ENCODE results near the gene SH3BP5L. TPM values are rescaled to one million over a fixed set of nuclear protein-coding genes. Genes with fewer than 3 reads are reported as not detected.

The SH3BP5L gene
- total and polyA plus RNA-seq, 2 of the 13 experiments (the other 11 are each of a cell fraction or from before 2014, with no cell fraction given), result 10.3 to 14.9 TPM

DNA sequence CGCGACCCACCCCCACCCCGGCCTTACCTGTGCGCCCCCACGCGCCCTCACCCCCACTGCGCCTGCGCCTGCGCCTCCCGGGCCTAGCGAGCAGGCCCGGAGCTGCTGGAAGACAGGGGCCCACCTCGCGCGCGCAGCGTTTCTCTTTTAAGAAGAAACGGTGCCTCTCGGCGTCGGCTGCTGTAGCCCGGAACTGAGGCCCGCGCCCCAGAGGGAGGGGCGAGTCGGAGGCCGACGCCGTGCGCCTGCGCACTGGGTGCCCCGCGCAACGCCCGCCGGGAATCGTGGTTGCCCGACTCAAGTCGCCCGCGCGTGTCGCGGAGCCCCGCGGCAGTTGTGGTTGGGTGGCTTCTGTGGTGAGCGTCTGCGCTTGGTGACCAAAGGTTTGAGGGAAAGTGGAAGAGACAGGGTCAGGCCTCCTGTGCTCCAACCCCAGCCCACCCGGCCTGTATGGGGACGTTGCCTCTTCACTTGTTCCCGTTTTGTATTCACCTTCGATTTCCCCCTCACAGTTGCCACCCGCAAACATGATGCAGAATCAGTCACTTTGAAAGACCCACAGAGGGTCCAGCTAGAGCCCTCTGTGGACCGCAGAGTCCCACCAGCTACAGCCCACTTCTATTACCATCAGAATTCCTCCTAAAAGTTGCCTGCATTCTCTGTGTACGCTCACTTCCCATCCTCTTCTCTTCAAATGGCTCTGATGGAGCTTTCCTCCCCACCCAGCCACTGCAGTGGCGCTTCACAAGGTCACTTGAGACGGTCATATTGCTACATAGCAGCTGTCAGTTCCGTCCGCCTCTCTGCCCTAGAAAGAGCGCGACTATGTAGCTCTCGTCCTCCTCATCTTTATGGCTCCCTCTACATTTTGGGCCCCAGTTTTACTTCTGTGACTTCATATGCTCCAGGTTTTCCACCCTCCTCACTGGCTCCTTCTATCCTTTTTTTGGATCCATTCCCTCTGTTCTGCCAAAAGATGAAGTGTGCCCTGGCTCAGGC is 33.5 kb upstream of the SH3BP5L start, which contains the start of gene ZNF692 (continued):
- TF ChIP-seq CREM (IDR thresholded peaks at IDR 0.05), result no peak; the same call in 1 of the 2 replicates
- no peak for TF ChIP-seq CREM (CRISPR knock-in tag; IDR thresholded peaks at IDR 0.05)
- TF ChIP-seq PPARG (CRISPR knock-in tag; conservative IDR thresholded peaks at IDR 0.05), result no peak
- TF ChIP-seq ZNF337 (CRISPR knock-in tag; IDR thresholded peaks at IDR 0.05; ENCODE audit: borderline replicate concordance, low read depth), result no peak
- TF ChIP-seq ZNF256 (CRISPR knock-in tag; conservative IDR thresholded peaks at IDR 0.05), result no peak
- TF ChIP-seq ZNF678 (CRISPR knock-in tag; IDR thresholded peaks at IDR 0.05), result no peak
- no peak; the same call in 1 of the 2 replicates for TF ChIP-seq ZBTB42 (CRISPR knock-in tag; IDR thresholded peaks at IDR 0.05)
- TF ChIP-seq, protein P1, sequence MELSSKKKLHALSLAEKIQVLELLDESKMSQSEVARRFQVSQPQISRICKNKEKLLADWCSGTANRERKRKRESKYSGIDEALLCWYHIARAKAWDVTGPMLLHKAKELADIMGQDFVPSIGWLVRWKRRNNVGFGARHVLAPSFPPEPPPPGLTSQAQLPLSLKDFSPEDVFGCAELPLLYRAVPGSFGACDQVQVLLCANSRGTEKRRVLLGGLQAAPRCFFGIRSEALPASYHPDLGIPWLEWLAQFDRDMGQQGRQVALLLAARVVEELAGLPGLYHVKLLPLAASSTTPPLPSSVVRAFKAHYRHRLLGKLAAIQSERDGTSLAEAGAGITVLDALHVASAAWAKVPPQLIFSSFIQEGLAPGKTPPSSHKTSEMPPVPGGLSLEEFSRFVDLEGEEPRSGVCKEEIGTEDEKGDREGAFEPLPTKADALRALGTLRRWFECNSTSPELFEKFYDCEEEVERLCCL (CRISPR knock-in tag; IDR thresholded peaks at IDR 0.05; ENCODE audit: borderline replicate concordance), result no peak
- TF ChIP-seq, protein P2, sequence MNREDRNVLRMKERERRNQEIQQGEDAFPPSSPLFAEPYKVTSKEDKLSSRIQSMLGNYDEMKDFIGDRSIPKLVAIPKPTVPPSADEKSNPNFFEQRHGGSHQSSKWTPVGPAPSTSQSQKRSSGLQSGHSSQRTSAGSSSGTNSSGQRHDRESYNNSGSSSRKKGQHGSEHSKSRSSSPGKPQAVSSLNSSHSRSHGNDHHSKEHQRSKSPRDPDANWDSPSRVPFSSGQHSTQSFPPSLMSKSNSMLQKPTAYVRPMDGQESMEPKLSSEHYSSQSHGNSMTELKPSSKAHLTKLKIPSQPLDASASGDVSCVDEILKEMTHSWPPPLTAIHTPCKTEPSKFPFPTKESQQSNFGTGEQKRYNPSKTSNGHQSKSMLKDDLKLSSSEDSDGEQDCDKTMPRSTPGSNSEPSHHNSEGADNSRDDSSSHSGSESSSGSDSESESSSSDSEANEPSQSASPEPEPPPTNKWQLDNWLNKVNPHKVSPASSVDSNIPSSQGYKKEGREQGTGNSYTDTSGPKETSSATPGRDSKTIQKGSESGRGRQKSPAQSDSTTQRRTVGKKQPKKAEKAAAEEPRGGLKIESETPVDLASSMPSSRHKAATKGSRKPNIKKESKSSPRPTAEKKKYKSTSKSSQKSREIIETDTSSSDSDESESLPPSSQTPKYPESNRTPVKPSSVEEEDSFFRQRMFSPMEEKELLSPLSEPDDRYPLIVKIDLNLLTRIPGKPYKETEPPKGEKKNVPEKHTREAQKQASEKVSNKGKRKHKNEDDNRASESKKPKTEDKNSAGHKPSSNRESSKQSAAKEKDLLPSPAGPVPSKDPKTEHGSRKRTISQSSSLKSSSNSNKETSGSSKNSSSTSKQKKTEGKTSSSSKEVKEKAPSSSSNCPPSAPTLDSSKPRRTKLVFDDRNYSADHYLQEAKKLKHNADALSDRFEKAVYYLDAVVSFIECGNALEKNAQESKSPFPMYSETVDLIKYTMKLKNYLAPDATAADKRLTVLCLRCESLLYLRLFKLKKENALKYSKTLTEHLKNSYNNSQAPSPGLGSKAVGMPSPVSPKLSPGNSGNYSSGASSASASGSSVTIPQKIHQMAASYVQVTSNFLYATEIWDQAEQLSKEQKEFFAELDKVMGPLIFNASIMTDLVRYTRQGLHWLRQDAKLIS (CRISPR knock-in tag; IDR thresholded peaks at IDR 0.05), result no peak
- TF ChIP-seq, protein P3, sequence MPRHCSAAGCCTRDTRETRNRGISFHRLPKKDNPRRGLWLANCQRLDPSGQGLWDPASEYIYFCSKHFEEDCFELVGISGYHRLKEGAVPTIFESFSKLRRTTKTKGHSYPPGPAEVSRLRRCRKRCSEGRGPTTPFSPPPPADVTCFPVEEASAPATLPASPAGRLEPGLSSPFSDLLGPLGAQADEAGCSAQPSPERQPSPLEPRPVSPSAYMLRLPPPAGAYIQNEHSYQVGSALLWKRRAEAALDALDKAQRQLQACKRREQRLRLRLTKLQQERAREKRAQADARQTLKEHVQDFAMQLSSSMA (CRISPR knock-in tag; IDR thresholded peaks at IDR 0.05), result no peak; the same call in 1 of the 2 replicates
- no peak; the same call in 1 of the 2 replicates for TF ChIP-seq ZNF20 (CRISPR knock-in tag; IDR thresholded peaks at IDR 0.05)
- TF ChIP-seq ZNF563 (CRISPR knock-in tag; IDR thresholded peaks at IDR 0.05), result no peak
- no peak for TF ChIP-seq HOXA9 (CRISPR knock-in tag; IDR thresholded peaks at IDR 0.05; ENCODE audit: borderline replicate concordance)
- TF ChIP-seq, protein P4, sequence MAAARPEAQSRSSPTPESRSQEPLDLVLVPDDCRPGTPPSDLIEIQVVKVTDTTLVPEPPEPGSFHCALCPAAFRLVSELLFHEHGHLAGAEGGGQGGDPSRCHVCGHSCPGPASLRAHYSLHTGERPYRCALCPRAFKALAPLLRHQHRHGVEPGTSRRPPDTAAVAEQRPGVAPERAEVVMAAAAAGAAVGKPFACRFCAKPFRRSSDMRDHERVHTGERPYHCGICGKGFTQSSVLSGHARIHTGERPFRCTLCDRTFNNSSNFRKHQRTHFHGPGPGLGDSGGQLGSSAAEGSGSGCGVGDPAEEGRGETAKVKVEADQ (CRISPR knock-in tag; IDR thresholded peaks at IDR 0.05; ENCODE audit: borderline replicate concordance), result no peak
- TF ChIP-seq NPAS2 (CRISPR knock-in tag; IDR thresholded peaks at IDR 0.05; ENCODE audit: borderline replicate concordance), result no peak
- no peak for TF ChIP-seq SRF (IDR thresholded peaks at IDR 0.05; ENCODE audit: low read depth, low read length)
- TF ChIP-seq MAF1 (CRISPR knock-in tag; IDR thresholded peaks at IDR 0.05; ENCODE audit: borderline replicate concordance), result no peak
- TF ChIP-seq TCF7L2 (IDR thresholded peaks at IDR 0.05; ENCODE audit: low read depth, low read length), result no peak
- no peak for TF ChIP-seq NR2F6 (IDR thresholded peaks at IDR 0.05)
- no peak for TF ChIP-seq NR2F6 (CRISPR knock-in tag; IDR thresholded peaks at IDR 0.05)
- TF ChIP-seq ASH2L (IDR thresholded peaks at IDR 0.05; ENCODE audit: insufficient read length, low read depth, low read length), result no peak
- TF ChIP-seq RFXANK (CRISPR knock-in tag; IDR thresholded peaks at IDR 0.05), result peak; percentile 91; the same call in 1 of the 2 replicates
- TF ChIP-seq ZNF329 (CRISPR knock-in tag; IDR thresholded peaks at IDR 0.05; ENCODE audit: low read depth), result no peak
- no peak for TF ChIP-seq STAG1 (CRISPR knock-in tag; IDR thresholded peaks at IDR 0.05)
